CD4-positive, alpha-beta memory T cell (primary cell): ENCODE measurements around the gene WDR20. TPM values are rescaled to one million over a fixed set of nuclear protein-coding genes. Genes with fewer than 3 reads are reported as not detected.
A peak's percentile ranks its signal among the peaks of the same experiment; 100 is the strongest.

Experiments
- CTCF ChIA-PET: fragments of 350-600 bp; sonication (Branson Sonifier 250); formaldehyde crosslinking; loops from one replicate; lab custom pipeline; 2021; ENCODE audit warnings: inconsistent platforms; ENCODE audit not compliant: partially characterized antibody; lab: Charles Lee
- POLR2A ChIA-PET: fragments of 350-600 bp; sonication (Branson Sonifier 250); formaldehyde crosslinking; loops from one replicate; lab custom pipeline; 2021; ENCODE audit not compliant: partially characterized antibody; lab: Charles Lee
- DNase-seq, 5 donors: peaks; one replicate each; pipeline versions ENCODE4 v3.0.0 to v3.0.0-alpha.2; 2020 to 2022; ENCODE audit warnings: mixed read lengths in 1 of 5
- H3K27ac ChIP-seq: one replicate; pipeline ENCODE4 v1.7.0; 2013; ENCODE audit warnings: low read depth, low read length
- H3K27me3 ChIP-seq: 2 replicates; pipeline ENCODE4 v1.7.0; 2013; ENCODE audit warnings: mild to moderate bottlenecking, low read length, moderate library complexity; ENCODE audit not compliant: insufficient read depth
- H3K36me3 ChIP-seq: 2 replicates; pipeline ENCODE4 v1.7.0; 2013; ENCODE audit warnings: mild to moderate bottlenecking, low read length, moderate library complexity; ENCODE audit not compliant: insufficient read depth
- H3K4me1 ChIP-seq: 2 replicates; pipeline ENCODE4 v1.7.0; 2013; ENCODE audit warnings: mild to moderate bottlenecking, low read length, moderate library complexity; ENCODE audit not compliant: insufficient read depth
- H3K4me3 ChIP-seq, 2 donors: one replicate each; pipeline ENCODE4 v1.7.0; 2013; ENCODE audit warnings: low read length in 2 of 2, mild to moderate bottlenecking in 1 of 2
- H3K9me3 ChIP-seq, 2 donors: one replicate each; pipeline ENCODE4 v1.7.0; 2013; ENCODE audit warnings: low read length in 2 of 2, control low read depth in 1 of 2; ENCODE audit not compliant: control insufficient read depth in 1 of 2
- H3K27ac Mint-ChIP-seq, 7 donors: one replicate each; pipeline ENCODE4 v1.8.0; 2020 to 2021; ENCODE audit warnings: mixed read lengths in 7 of 7, mild to moderate bottlenecking in 6 of 7, inconsistent platforms in 3 of 7, moderate library complexity in 3 of 7
- H3K27me3 Mint-ChIP-seq, 2 donors: one replicate each; pipeline ENCODE4 v1.8.0; 2020 to 2021; ENCODE audit warnings: mixed read lengths in 2 of 2
- H3K36me3 Mint-ChIP-seq, 2 donors: one replicate each; pipeline ENCODE4 v1.8.0; 2020 to 2021; ENCODE audit warnings: mixed read lengths in 2 of 2, inconsistent platforms in 1 of 2, mild to moderate bottlenecking in 1 of 2
- H3K4me1 Mint-ChIP-seq, 4 donors: one replicate each; pipeline ENCODE4 v1.8.0; 2020 to 2021; ENCODE audit warnings: mixed read lengths in 4 of 4, mild to moderate bottlenecking in 1 of 4
- H3K4me3 Mint-ChIP-seq, 8 donors: one replicate each; pipeline ENCODE4 v1.8.0; 2020 to 2021; ENCODE audit warnings: mixed read lengths in 8 of 8, mild to moderate bottlenecking in 7 of 8, moderate library complexity in 6 of 8, inconsistent platforms in 3 of 8
- H3K9me3 Mint-ChIP-seq, 8 donors: one replicate each; pipeline ENCODE4 v1.8.0; 2020 to 2021; ENCODE audit warnings: mixed read lengths in 8 of 8, mild to moderate bottlenecking in 5 of 8, inconsistent platforms in 3 of 8, moderate library complexity in 1 of 8
- intact Hi-C: fragments of 100-400 bp; cut with micrococcal nuclease; formaldehyde crosslinking; loops from one replicate; pipeline ENCODE4 v1.15.1; 2023
- polyA plus RNA-seq, 2 donors: library from polyadenylated mRNA; unstranded; fragments of 300-500 nt; fragmentation: Illumina TruSeq; gene quantifications; one replicate each; pipeline ENCODE4 v1.2.3, GENCODE V29; 2021
- total RNA-seq, 2 experiments: library from RNA; stranded (reverse); gene quantifications; one replicate each; pipeline ENCODE4 v1.2.3, GENCODE V29; 2021

The WDR20 gene
- 10 to 100 TPM; 56.8 to 57.9 TPM for total RNA-seq
- polyA plus RNA-seq = 10 to 100 TPM; 18.8 to 22.3 TPM

DNA sequence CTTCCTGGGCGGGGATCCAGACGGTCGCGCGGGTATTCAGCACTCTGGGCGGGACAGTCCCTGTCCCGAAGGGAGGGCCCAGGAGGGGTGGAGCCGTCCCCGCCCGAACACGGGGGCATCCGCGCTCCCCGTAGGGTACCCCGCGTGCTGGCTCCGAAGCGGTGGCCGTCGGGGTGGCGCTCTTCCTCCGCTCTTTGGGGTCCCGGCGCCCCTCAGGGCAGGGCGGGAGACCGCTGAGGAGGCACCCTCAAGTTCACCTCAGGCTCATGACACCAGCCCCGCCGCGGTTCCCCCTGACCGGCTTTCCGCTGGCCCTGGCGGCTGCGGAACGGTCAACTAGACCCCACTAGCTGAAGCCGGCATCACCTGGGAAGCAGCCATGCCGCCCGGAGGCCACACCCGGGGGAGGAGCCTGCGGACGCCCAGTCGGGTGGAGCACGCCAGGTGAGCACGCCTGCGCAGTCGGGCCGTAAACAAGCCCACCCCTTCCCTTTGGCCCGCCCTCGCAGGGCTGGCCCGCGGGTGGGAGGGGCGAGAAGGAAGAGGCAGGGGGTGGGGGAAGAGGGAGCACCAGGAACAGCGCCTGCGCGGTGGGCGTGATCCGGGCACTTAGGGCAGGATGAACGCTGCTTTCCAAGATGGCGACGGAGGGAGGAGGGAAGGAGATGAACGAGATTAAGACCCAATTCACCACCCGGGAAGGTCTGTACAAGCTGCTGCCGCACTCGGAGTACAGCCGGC is at the start of gene WDR20:
Gene WDR20, plus strand, starts transcription at position 612 of the 741 bp plus-strand sequence. Its CDS starts 27 bp downstream, at position 639.
- Histone ChIP-seq H3K4me3 (peak within 1 kb of the TSS; percentile 65 to 91), H3K36me3 (no peaks in the 10 kb centered on the region), H3K27ac (peak within 1 kb of the TSS; percentile 92), H3K27me3 (no peaks in the 10 kb centered on the region), H3K4me1 (peaks cover 30% of the 10 kb centered on the region), H3K9me3 (no peaks in the 10 kb centered on the region)
- H3K27ac Mint-ChIP-seq = peak within 1 kb of the TSS; percentile 95 to 98 (median 97)
- H3K27me3 Mint-ChIP-seq = no peaks in the 10 kb centered on the region
- no peaks in the 10 kb centered on the region for H3K9me3 Mint-ChIP-seq
- H3K36me3 Mint-ChIP-seq = peaks cover 0 to 17% of the 10 kb centered on the region in 2 donors
- intact Hi-C loops = loop anchor here (1.0 to 5.0 kb wide), 6 partner anchors 52 to 432 kb away; partner anchors contain the start of genes DYNC1H1, HSP90AA1, MOK and PPP2R5C
- POLR2A ChIA-PET = interaction anchor here (1.0 to 1.5 kb wide), 3 partner anchors 51 to 177 kb away, joined by 3 to 7 read pairs (median 4); no protein-coding TSS in a partner anchor
- CTCF ChIA-PET = no interaction called here
- H3K4me1 Mint-ChIP-seq = peaks cover 19 to 25% (median 21%) of the 10 kb centered on the region in 4 donors
- DNase-seq = peak; percentile 98 to 100 (median 100)
- H3K4me3 Mint-ChIP-seq = peak within 1 kb of the TSS; percentile 97 to 99 (median 98)

DNA sequence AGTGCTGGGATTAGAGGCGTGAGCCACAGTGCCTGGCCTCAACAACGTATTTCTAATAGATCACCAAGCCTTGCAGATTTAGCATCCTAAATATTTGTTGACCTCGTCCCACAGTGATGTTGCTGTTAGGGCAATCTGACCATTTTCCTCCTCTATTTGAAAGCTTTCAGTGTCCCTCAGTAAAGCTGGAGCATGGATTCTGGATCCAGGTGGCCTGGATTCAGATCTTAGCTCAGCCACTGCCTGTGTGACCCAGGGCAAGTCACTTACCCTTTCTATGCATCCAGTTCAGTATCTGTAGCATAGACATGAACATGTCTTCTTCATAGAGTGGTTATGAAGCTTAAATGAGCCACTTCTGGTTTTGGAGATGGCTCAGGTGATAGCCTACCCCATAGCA is 49.0 kb upstream of the WDR20 start:
- Histone ChIP-seq H3K9me3 (no peaks in the 10 kb centered on the region), H3K27ac (no peak overlapping the region), H3K4me3 (no peak overlapping the region), H3K36me3 (peaks cover 1% of the 10 kb centered on the region), H3K4me1 (peaks cover 16% of the 10 kb centered on the region), H3K27me3 (no peaks in the 10 kb centered on the region)
- Mint-ChIP-seq H3K9me3 (peaks cover 0 to 2% (median 0%) of the 10 kb centered on the region in 8 donors), H3K36me3 (peaks cover 7 to 10% of the 10 kb centered on the region in 2 donors), H3K4me3 (peak overlapping the region in 1 of 8 donors; percentile 59), H3K4me1 (peaks cover 21 to 33% (median 24%) of the 10 kb centered on the region in 4 donors), H3K27ac (peak overlapping the region in 4 of 7 donors; percentile 19 to 93 (median 45)), H3K27me3 (no peaks in the 10 kb centered on the region)
- intact Hi-C loops = no loop called here
- no peak for DNase-seq
- CTCF ChIA-PET = interaction anchor here (1.0 to 1.7 kb wide), 4 partner anchors 10 to 130 kb away, joined by 3 to 6 read pairs (median 4); no protein-coding TSS in a partner anchor
- POLR2A ChIA-PET = interaction anchor here (2.1 kb wide), 1 partner anchor 125 kb away, joined by 4 read pairs; no protein-coding TSS in a partner anchor

GRCh38 chr14:102092806-102093205 is 46.9 kb upstream of the WDR20 start:
- Histone ChIP-seq H3K4me3 (no peak overlapping the region), H3K27ac (no peak overlapping the region), H3K4me1 (peaks cover 11% of the 10 kb centered on the region), H3K36me3 (no peaks in the 10 kb centered on the region), H3K9me3 (no peaks in the 10 kb centered on the region), H3K27me3 (no peaks in the 10 kb centered on the region)
- no peaks in the 10 kb centered on the region for H3K9me3 Mint-ChIP-seq
- CTCF ChIA-PET = interaction anchor here (0.6 to 1.7 kb wide), 5 partner anchors 8 to 140 kb away, joined by 3 to 5 read pairs (median 4); no protein-coding TSS in a partner anchor
- DNase-seq = no peak
- peaks cover 0 to 4% of the 10 kb centered on the region in 2 donors for H3K36me3 Mint-ChIP-seq
- H3K27me3 Mint-ChIP-seq = no peaks in the 10 kb centered on the region
- no peak overlapping the region for H3K4me3 Mint-ChIP-seq
- intact Hi-C loops = no loop called here
- H3K4me1 Mint-ChIP-seq = peaks cover 18 to 25% (median 20%) of the 10 kb centered on the region in 4 donors
- no peak overlapping the region for H3K27ac Mint-ChIP-seq
- POLR2A ChIA-PET = interaction anchor here (1.0 kb wide), 1 partner anchor 8 kb away, joined by 3 read pairs; no protein-coding TSS in a partner anchor

GRCh38 chr14:102094101-102094500 is 45.6 kb upstream of the WDR20 start:
- Histone ChIP-seq H3K27me3 (no peaks in the 10 kb centered on the region), H3K9me3 (no peaks in the 10 kb centered on the region), H3K4me1 (no peaks in the 10 kb centered on the region), H3K27ac (no peak overlapping the region), H3K4me3 (no peak overlapping the region), H3K36me3 (no peaks in the 10 kb centered on the region)
- Mint-ChIP-seq H3K4me1 (peaks cover 8 to 15% (median 11%) of the 10 kb centered on the region in 4 donors), H3K27ac (no peak overlapping the region), H3K4me3 (no peak overlapping the region), H3K9me3 (no peaks in the 10 kb centered on the region), H3K36me3 (no peaks in the 10 kb centered on the region), H3K27me3 (no peaks in the 10 kb centered on the region)
- POLR2A ChIA-PET = no interaction called here
- CTCF ChIA-PET = interaction anchor here (1.2 to 6.5 kb wide), 2 partner anchors 20 to 134 kb away, joined by 3 to 77 read pairs; no protein-coding TSS in a partner anchor
- no peak for DNase-seq
- intact Hi-C loops = no loop called here

- intact Hi-C loops = no loop called here
- Mint-ChIP-seq H3K36me3 (no peaks in the 10 kb centered on the region), H3K9me3 (no peaks in the 10 kb centered on the region), H3K4me3 (no peak overlapping the region), H3K4me1 (peaks cover 0 to 4% (median under 1%) of the 10 kb centered on the region in 4 donors), H3K27me3 (no peaks in the 10 kb centered on the region), H3K27ac (peak overlapping the region in 1 of 7 donors; percentile 72)
- CTCF ChIA-PET = interaction anchor here (0.6 to 6.5 kb wide), 20 partner anchors 7 to 389 kb away, joined by 3 to 77 read pairs (median 6); no protein-coding TSS in a partner anchor
- no peak for DNase-seq
- Histone ChIP-seq H3K4me3 (no peak overlapping the region), H3K36me3 (no peaks in the 10 kb centered on the region), H3K27me3 (no peaks in the 10 kb centered on the region), H3K4me1 (no peaks in the 10 kb centered on the region), H3K9me3 (no peaks in the 10 kb centered on the region), H3K27ac (no peak overlapping the region)
- POLR2A ChIA-PET = interaction anchor here (1.6 kb wide), 1 partner anchor 388 kb away, joined by 4 read pairs; no protein-coding TSS in a partner anchor
Measured at GRCh38 chr14:102095231-102095870, 44.3 kb upstream of the WDR20 start.

DNA sequence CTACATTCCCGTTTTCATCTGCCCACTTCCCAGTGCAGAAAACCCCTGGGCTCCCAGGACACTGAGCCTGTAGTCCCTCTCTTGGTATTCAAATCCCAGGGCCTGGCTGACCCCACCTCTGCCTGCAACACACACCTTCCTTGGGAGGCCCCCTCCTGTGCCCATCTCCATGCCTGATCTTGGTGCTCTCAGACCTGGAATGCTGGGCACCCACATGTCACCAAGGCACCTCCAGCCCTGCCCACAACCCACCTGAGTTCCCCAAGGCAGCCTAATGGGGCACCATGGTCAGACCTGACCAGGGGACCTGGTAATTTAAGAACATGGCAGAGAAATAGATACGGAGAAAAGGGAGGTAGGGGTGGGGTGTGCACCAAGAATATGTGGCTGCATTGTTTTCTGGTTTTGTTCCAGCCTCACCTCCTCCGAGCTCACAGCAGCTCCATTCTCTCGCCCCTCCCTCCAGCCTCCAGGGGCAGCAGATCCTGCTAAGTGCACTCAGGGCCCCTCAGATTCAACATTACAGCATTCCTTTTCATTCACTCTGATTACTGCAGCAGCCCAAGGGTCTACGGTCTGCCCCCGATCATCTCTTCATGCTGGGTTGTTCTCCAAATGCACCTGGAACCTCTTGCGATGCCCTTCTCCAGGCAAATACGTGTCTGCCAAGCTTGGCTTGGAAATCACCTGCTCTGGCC is 43.7 kb upstream of the WDR20 start:
- CTCF ChIA-PET = interaction anchor here (0.6 to 6.5 kb wide), 34 partner anchors 8 to 390 kb away, joined by 3 to 77 read pairs (median 5); partner anchors contain the start of gene DYNC1H1
- DNase-seq = no peak
- Mint-ChIP-seq H3K4me3 (no peak overlapping the region), H3K36me3 (no peaks in the 10 kb centered on the region), H3K4me1 (peaks cover 0 to 4% (median under 1%) of the 10 kb centered on the region in 4 donors), H3K9me3 (no peaks in the 10 kb centered on the region), H3K27ac (no peak overlapping the region), H3K27me3 (no peaks in the 10 kb centered on the region)
- Histone ChIP-seq H3K4me1 (no peaks in the 10 kb centered on the region), H3K9me3 (no peaks in the 10 kb centered on the region), H3K27ac (no peak overlapping the region), H3K4me3 (no peak overlapping the region), H3K27me3 (no peaks in the 10 kb centered on the region), H3K36me3 (no peaks in the 10 kb centered on the region)
- POLR2A ChIA-PET = interaction anchor here (0.6 to 1.8 kb wide), 7 partner anchors 8 to 389 kb away, joined by 3 to 11 read pairs (median 4); no protein-coding TSS in a partner anchor
- intact Hi-C loops = loop anchor here (1.0 kb wide), 4 partner anchors 9 to 389 kb away; partner anchors contain the start of gene HSP90AA1
